ENCODE results near the gene DCPS. TPM values are rescaled to one million over a fixed set of nuclear protein-coding genes. Genes with fewer than 3 reads are reported as not detected.

DCPS gene
- total RNA-seq, 1 donor from 2014 or later = 15.5 TPM

- no peaks in the 10 kb centered on the region for H3K9me3 ChIP-seq
- peaks cover 25% of the 10 kb centered on the region for H3K4me1 ChIP-seq
- intact Hi-C loops (cut with DNase I) = no loop called here
- H3K4me3 ChIP-seq = no peak overlapping the region
- TF ChIP-seq POLR2AphosphoS5 (IDR thresholded peaks at IDR 0.05; ENCODE audit: insufficient read depth in 1 of 2, low read depth in 1 of 2) = no peak
- TF ChIP-seq CTCF (IDR thresholded peaks at IDR 0.05) = no peak
- TF ChIP-seq POLR2A (IDR thresholded peaks at IDR 0.05) = no peak
- H3K27me3 ChIP-seq = no peaks in the 10 kb centered on the region
- DNase-seq (ENCODE audit: extremely low spot score in 2 of 2) = no peak
- H3K36me3 ChIP-seq = no peaks in the 10 kb centered on the region
- no peak overlapping the region for H3K27ac ChIP-seq
Observed at GRCh38 chr11:126280595-126280994, 23.3 kb upstream of the DCPS start.

- Histone ChIP-seq H3K4me3 (no peak overlapping the region), H3K4me1 (peaks cover 25% of the 10 kb centered on the region), H3K36me3 (no peaks in the 10 kb centered on the region), H3K27ac (no peak overlapping the region), H3K27me3 (no peaks in the 10 kb centered on the region), H3K9me3 (no peaks in the 10 kb centered on the region)
- intact Hi-C loops (cut with DNase I) = no loop called here
- TF ChIP-seq CTCF (IDR thresholded peaks at IDR 0.05) (no peak), POLR2A (IDR thresholded peaks at IDR 0.05) (no peak), POLR2AphosphoS5 (IDR thresholded peaks at IDR 0.05; ENCODE audit: insufficient read depth in 1 of 2, low read depth in 1 of 2) (no peak)
- no peak for DNase-seq (ENCODE audit: extremely low spot score in 2 of 2)
Observed at GRCh38 chr11:126281245-126281644, 22.6 kb upstream of the DCPS start.

GRCh38 chr11:126281666-126282175 is 22.1 kb upstream of the DCPS start:
- Histone ChIP-seq H3K27ac (peak overlapping the region; percentile 89), H3K4me3 (peak overlapping the region; percentile 81 to 86), H3K36me3 (no peaks in the 10 kb centered on the region), H3K4me1 (peaks cover 25% of the 10 kb centered on the region), H3K27me3 (no peaks in the 10 kb centered on the region), H3K9me3 (no peaks in the 10 kb centered on the region)
- no peak for DNase-seq (ENCODE audit: extremely low spot score in 2 of 2)
- intact Hi-C loops (cut with DNase I) = no loop called here
- no peak for TF ChIP-seq CTCF (IDR thresholded peaks at IDR 0.05)
- no peak for TF ChIP-seq POLR2A (IDR thresholded peaks at IDR 0.05)
- TF ChIP-seq POLR2AphosphoS5 (IDR thresholded peaks at IDR 0.05; ENCODE audit: insufficient read depth in 1 of 2, low read depth in 1 of 2) = no peak

GRCh38 chr11:126282361-126282735 is 21.5 kb upstream of the DCPS start:
- Histone ChIP-seq H3K36me3 (no peaks in the 10 kb centered on the region), H3K4me3 (peak overlapping the region; percentile 81 to 86), H3K9me3 (no peaks in the 10 kb centered on the region), H3K4me1 (peaks cover 25% of the 10 kb centered on the region), H3K27ac (peak overlapping the region; percentile 89), H3K27me3 (no peaks in the 10 kb centered on the region)
- intact Hi-C loops (cut with DNase I) = no loop called here
- DNase-seq (ENCODE audit: extremely low spot score in 2 of 2) = no peak
- TF ChIP-seq CTCF (IDR thresholded peaks at IDR 0.05) (no peak), POLR2A (IDR thresholded peaks at IDR 0.05) (no peak), POLR2AphosphoS5 (IDR thresholded peaks at IDR 0.05; ENCODE audit: insufficient read depth in 1 of 2, low read depth in 1 of 2) (no peak)

- DNase-seq (ENCODE audit: extremely low spot score in 2 of 2) = no peak
- H3K9me3 ChIP-seq = no peaks in the 10 kb centered on the region
- H3K36me3 ChIP-seq = peaks cover 0 to under 1% of the 10 kb centered on the region in 2 donors
- H3K4me3 ChIP-seq = peak within 1 kb of the TSS; percentile 81 to 86
- H3K27me3 ChIP-seq = no peaks in the 10 kb centered on the region
- H3K27ac ChIP-seq = peak within 1 kb of the TSS; percentile 89
- TF ChIP-seq POLR2A (IDR thresholded peaks at IDR 0.05) (peak in 1 of 2 donors; percentile 49), POLR2AphosphoS5 (IDR thresholded peaks at IDR 0.05; ENCODE audit: insufficient read depth in 1 of 2, low read depth in 1 of 2) (peak in 1 of 2 donors; percentile 62), CTCF (IDR thresholded peaks at IDR 0.05) (no peak)
- peaks cover 25% of the 10 kb centered on the region for H3K4me1 ChIP-seq
- intact Hi-C loops (cut with DNase I) = no loop called here
Observed at GRCh38 chr11:126282736-126283591, 20.9 kb upstream of the DCPS start, which contains the start of gene TIRAP. Gene TIRAP, plus strand, starts transcription at chr11:126283093. Its CDS starts 7,802 bp downstream, at chr11:126290895.
